ENCODE measurements around the gene HNRNPUL1. TPM values are rescaled to one million over a fixed set of nuclear protein-coding genes. Genes with fewer than 3 reads are reported as not detected.
"Not testable (repeated sequence)": the region's sequence is repeated elsewhere in the genome, so short reads cannot be mapped to it uniquely, and the experiment has no call there.

Gene HNRNPUL1
- total RNA-seq, 1 experiment from 2014 or later, result 315 TPM

GRCh38 chr19:41344162-41344561 is 80.0 kb downstream of the HNRNPUL1 start:
- no CpG with 5 or more reads among the region's 2 CpGs for WGBS (ENCODE audit: extremely low coverage, insufficient read length, low lambda C conversion rate)
- Histone ChIP-seq H3T11ph (ENCODE audit: low read length) (no peak overlapping the region), H3K79me2 (ENCODE audit: insufficient read depth, low read length) (no peaks in the 10 kb centered on the region), H2BK15ac (ENCODE audit: low read depth, low read length) (no peak overlapping the region), H4K20me1 (ENCODE audit: control insufficient read depth, insufficient read depth, insufficient read length) (no peaks in the 10 kb centered on the region), H3K9ac (ENCODE audit: extremely low read depth, insufficient read length, low read length) (no peak overlapping the region), H3K18ac (ENCODE audit: insufficient read length, low read depth, low read length) (no peak overlapping the region), H2BK12ac (ENCODE audit: insufficient read length, low read depth, low read length) (no peak overlapping the region), H3K4me1 (ENCODE audit: insufficient read depth, low read length) (no peaks in the 10 kb centered on the region), H3K27me3 (ENCODE audit: insufficient read depth, low read length) (no peaks in the 10 kb centered on the region), H4K8ac (replicated peaks; ENCODE audit: insufficient read length, low read depth, low read length) (no peak overlapping the region), H3K79me1 (ENCODE audit: insufficient read depth, low read depth, low read length, poor library complexity, severe bottlenecking) (no peaks in the 10 kb centered on the region), H3K23ac (ENCODE audit: insufficient read length, low read depth, low read length) (no peak overlapping the region), H2BK20ac (ENCODE audit: low read depth, low read length, poor library complexity, severe bottlenecking) (no peak overlapping the region), H2BK5ac (ENCODE audit: insufficient read length, low read length) (no peak overlapping the region), H3K9me3 (ENCODE audit: control insufficient read depth, low read depth, low read length) (no peaks in the 10 kb centered on the region), H3K4me2 (ENCODE audit: insufficient read depth, insufficient read length, low read length) (no peak overlapping the region), H3K23me2 (ENCODE audit: insufficient read length, low read depth, low read length, poor library complexity, severe bottlenecking) (no peaks in the 10 kb centered on the region), H3K56ac (ENCODE audit: insufficient read length, low read depth, low read length) (no peak overlapping the region), H2AK5ac (ENCODE audit: insufficient read length, low read length) (no peak overlapping the region), H4K5ac (ENCODE audit: insufficient read length, low read depth, low read length) (no peak overlapping the region), H2AFZ (ENCODE audit: low read length) (no peak overlapping the region), H4K91ac (ENCODE audit: insufficient read length, low read depth, low read length) (no peak overlapping the region), H3K14ac (ENCODE audit: insufficient read depth, low read length) (no peak overlapping the region), H3K4ac (ENCODE audit: low read depth, low read length) (no peak overlapping the region), H2BK120ac (ENCODE audit: low read depth, low read length, poor library complexity, severe bottlenecking) (no peak overlapping the region), H3K27ac (ENCODE audit: insufficient read length, low read depth, low read length) (no peak overlapping the region)
- TF ChIP-seq, protein P1, sequence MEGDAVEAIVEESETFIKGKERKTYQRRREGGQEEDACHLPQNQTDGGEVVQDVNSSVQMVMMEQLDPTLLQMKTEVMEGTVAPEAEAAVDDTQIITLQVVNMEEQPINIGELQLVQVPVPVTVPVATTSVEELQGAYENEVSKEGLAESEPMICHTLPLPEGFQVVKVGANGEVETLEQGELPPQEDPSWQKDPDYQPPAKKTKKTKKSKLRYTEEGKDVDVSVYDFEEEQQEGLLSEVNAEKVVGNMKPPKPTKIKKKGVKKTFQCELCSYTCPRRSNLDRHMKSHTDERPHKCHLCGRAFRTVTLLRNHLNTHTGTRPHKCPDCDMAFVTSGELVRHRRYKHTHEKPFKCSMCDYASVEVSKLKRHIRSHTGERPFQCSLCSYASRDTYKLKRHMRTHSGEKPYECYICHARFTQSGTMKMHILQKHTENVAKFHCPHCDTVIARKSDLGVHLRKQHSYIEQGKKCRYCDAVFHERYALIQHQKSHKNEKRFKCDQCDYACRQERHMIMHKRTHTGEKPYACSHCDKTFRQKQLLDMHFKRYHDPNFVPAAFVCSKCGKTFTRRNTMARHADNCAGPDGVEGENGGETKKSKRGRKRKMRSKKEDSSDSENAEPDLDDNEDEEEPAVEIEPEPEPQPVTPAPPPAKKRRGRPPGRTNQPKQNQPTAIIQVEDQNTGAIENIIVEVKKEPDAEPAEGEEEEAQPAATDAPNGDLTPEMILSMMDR (conservative IDR thresholded peaks at IDR 0.05), result no peak
- peak overlapping the region in 1 of 3 experiments; percentile 53; a peak in 2 of 7 replicates for H3K27ac Mint-ChIP-seq
- H3K36me3 Mint-ChIP-seq (ENCODE audit: insufficient read depth in 1 of 3, low read depth in 3 of 3), result peaks cover 0 to 54% (median 3%) of the 10 kb centered on the region in 3 experiments; a peak in 3 of 7 replicates
- H3K4me1 Mint-ChIP-seq, result no peaks in the 10 kb centered on the region
- DNase-seq, result no peak
- no peaks in the 10 kb centered on the region for H3K9me3 Mint-ChIP-seq
- H3K4me3 Mint-ChIP-seq, result no peak overlapping the region
- H3K27me3 Mint-ChIP-seq (ENCODE audit: low read depth), result no peaks in the 10 kb centered on the region

DNA sequence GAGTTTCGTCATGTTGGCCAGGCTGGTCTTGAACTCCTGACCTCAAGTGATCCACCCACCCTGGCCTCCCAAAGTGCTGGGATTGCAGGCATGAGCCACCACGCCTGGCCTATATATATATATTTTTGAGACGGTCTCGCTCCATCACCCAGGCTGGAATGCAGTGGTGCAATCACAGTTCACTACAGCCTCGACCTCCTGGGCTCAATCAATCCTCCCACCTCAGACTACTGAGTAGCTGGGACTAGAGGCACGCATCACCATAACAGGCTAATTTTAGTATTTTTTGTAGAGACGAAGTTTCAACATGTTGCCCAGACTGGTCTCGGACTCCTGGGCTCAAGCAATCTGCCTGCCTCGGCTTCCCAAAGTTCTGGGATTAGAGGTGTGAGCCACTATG is 82.7 kb downstream of the HNRNPUL1 start:
- not testable (repeated sequence) for H2BK20ac ChIP-seq (ENCODE audit: low read depth, low read length, poor library complexity, severe bottlenecking); H2AFZ ChIP-seq (ENCODE audit: low read length); H3K9ac ChIP-seq (ENCODE audit: extremely low read depth, insufficient read length, low read length); H3K4me1 ChIP-seq (ENCODE audit: insufficient read depth, low read length); H2BK5ac ChIP-seq (ENCODE audit: insufficient read length, low read length); H3K79me1 ChIP-seq (ENCODE audit: insufficient read depth, low read depth, low read length, poor library complexity, severe bottlenecking); H4K5ac ChIP-seq (ENCODE audit: insufficient read length, low read depth, low read length); H3T11ph ChIP-seq (ENCODE audit: low read length); H3K27me3 ChIP-seq (ENCODE audit: insufficient read depth, low read length); H3K79me2 ChIP-seq (ENCODE audit: insufficient read depth, low read length); H4K91ac ChIP-seq (ENCODE audit: insufficient read length, low read depth, low read length); H3K18ac ChIP-seq (ENCODE audit: insufficient read length, low read depth, low read length); H3K4ac ChIP-seq (ENCODE audit: low read depth, low read length); H2BK15ac ChIP-seq (ENCODE audit: low read depth, low read length); H3K4me3 Mint-ChIP-seq; H4K20me1 ChIP-seq (ENCODE audit: control insufficient read depth, insufficient read depth, insufficient read length); H3K9me3 ChIP-seq (ENCODE audit: control insufficient read depth, low read depth, low read length); H3K23ac ChIP-seq (ENCODE audit: insufficient read length, low read depth, low read length); H3K9me3 Mint-ChIP-seq; H4K8ac ChIP-seq (replicated peaks; ENCODE audit: insufficient read length, low read depth, low read length); H3K4me2 ChIP-seq (ENCODE audit: insufficient read depth, insufficient read length, low read length); H2BK12ac ChIP-seq (ENCODE audit: insufficient read length, low read depth, low read length); H2BK120ac ChIP-seq (ENCODE audit: low read depth, low read length, poor library complexity, severe bottlenecking); H3K14ac ChIP-seq (ENCODE audit: insufficient read depth, low read length); DNase-seq; H3K56ac ChIP-seq (ENCODE audit: insufficient read length, low read depth, low read length); H2AK5ac ChIP-seq (ENCODE audit: insufficient read length, low read length); H3K27ac ChIP-seq (ENCODE audit: insufficient read length, low read depth, low read length)
- whole genome bisulfite sequencing (ENCODE audit: extremely low coverage, insufficient read length, low lambda C conversion rate), result no CpG with 5 or more reads among the region's 9 CpGs
- Mint-ChIP-seq H3K4me1 (peaks cover 9 to 12% of the 10 kb centered on the region in 2 experiments), H3K27ac (peak overlapping the region in 1 of 3 experiments; percentile 31; a peak in 1 of 7 replicates), H3K36me3 (ENCODE audit: insufficient read depth in 1 of 3, low read depth in 3 of 3) (peaks cover 0 to 38% (median 3%) of the 10 kb centered on the region in 3 experiments; a peak in 3 of 7 replicates), H3K27me3 (ENCODE audit: low read depth) (peaks cover 23% of the 10 kb centered on the region)
- peaks cover 13% of the 10 kb centered on the region for H3K23me2 ChIP-seq (ENCODE audit: insufficient read length, low read depth, low read length, poor library complexity, severe bottlenecking)

Data from H9 (cell line).